Measurements from ENCODE around the gene CATSPERB.

GRCh38 chr14:91585856-91586255 is 146.0 kb downstream of the CATSPERB start:
- TF ChIP-seq, protein P1, sequence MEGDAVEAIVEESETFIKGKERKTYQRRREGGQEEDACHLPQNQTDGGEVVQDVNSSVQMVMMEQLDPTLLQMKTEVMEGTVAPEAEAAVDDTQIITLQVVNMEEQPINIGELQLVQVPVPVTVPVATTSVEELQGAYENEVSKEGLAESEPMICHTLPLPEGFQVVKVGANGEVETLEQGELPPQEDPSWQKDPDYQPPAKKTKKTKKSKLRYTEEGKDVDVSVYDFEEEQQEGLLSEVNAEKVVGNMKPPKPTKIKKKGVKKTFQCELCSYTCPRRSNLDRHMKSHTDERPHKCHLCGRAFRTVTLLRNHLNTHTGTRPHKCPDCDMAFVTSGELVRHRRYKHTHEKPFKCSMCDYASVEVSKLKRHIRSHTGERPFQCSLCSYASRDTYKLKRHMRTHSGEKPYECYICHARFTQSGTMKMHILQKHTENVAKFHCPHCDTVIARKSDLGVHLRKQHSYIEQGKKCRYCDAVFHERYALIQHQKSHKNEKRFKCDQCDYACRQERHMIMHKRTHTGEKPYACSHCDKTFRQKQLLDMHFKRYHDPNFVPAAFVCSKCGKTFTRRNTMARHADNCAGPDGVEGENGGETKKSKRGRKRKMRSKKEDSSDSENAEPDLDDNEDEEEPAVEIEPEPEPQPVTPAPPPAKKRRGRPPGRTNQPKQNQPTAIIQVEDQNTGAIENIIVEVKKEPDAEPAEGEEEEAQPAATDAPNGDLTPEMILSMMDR (conservative IDR thresholded peaks at IDR 0.05; ENCODE audit: low read length) = no peak
- TF ChIP-seq EZH2phosphoT487 (IDR thresholded peaks at IDR 0.05; ENCODE audit: borderline replicate concordance) = no peak
